HCEC 1CT (cell line): ENCODE measurements around the gene C16orf95.

Source experiments
- DNase-seq: peaks from one replicate; pipeline ENCODE4 v3.0.0-alpha.2; 2017

C16orf95 gene

DNA sequence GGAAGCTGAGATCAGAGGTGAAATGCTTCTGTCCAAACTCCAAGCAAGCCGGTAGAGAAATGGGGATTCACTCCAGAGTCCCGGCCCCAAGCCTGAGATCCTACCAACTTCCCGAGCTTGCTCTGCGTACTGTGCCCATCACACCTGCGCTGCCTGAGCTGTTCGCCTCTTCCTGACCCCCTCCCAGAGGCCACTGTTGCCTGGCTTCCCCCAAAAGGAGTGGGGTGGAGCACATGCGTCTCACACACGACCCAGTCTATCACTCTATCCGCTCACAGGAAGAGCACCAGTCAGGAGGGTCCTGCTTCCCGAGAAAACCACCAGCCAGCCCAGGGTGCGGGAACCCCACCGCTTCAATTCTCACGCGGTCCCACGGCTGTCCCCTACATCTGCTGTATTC is 13.5 kb upstream of the C16orf95 start:
- no peak for DNase-seq

GRCh38 chr16:87330257-87330624 is 13.0 kb upstream of the C16orf95 start:
- DNase-seq = no peak

DNA sequence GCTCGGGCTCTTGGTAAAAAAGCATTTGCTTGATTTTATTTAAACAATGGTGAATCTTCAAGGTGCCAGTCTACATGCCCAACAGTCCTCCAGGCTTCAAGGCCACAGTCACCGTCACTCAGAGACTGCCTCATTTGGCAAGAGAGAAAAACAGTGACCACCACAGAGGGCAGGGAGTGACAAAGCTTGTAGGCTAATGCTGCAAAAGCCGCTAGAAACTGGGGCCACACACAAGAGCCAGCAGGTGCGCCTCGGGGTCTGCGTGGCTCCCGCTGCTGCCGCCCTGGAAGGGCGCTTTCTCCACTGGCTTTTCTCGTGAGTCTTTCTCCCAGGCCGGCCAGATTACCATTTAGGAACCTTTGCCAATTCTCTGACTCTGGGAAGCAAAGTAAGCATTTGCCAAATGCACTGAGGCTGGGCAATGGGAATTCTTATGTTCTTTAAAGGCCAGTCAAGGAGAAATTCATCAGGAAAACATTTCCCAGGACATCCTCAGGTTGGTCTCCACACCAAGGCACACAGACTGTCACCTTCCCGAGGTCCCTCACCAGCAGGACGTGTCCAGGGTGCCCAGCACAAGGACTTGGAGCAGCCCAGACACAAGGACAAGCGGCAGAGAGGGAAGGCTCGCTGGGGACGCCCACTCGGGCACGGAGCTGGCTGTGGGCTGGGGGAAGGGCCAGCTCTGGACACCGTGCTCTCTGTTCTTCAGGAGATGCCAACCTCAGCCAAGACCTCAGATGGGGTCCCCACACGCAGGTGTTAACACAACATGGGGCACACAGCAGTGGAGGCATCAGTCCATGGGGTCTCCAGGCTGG is 12.5 kb upstream of the C16orf95 start:
- no peak for DNase-seq

DNA sequence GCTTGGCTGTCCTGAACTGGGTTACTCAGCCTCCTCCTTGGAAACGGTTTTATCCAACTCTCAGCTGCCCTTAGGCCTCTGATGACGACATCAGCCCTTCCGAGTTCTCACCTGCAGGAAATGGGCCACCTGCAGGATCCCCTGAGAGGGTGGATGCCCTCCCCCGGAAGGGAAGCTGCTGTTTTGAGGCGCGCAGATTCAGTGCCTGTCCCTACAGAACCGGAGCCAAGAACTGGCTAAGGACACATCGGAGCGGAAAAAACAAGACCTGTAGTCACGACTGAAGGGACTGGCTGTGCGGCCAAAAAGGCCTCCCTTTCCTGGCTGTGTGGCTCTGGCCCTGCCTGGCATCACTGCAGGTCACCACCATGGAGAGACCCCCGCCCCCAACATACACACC is 11.7 kb upstream of the C16orf95 start:
- no peak for DNase-seq

DNA sequence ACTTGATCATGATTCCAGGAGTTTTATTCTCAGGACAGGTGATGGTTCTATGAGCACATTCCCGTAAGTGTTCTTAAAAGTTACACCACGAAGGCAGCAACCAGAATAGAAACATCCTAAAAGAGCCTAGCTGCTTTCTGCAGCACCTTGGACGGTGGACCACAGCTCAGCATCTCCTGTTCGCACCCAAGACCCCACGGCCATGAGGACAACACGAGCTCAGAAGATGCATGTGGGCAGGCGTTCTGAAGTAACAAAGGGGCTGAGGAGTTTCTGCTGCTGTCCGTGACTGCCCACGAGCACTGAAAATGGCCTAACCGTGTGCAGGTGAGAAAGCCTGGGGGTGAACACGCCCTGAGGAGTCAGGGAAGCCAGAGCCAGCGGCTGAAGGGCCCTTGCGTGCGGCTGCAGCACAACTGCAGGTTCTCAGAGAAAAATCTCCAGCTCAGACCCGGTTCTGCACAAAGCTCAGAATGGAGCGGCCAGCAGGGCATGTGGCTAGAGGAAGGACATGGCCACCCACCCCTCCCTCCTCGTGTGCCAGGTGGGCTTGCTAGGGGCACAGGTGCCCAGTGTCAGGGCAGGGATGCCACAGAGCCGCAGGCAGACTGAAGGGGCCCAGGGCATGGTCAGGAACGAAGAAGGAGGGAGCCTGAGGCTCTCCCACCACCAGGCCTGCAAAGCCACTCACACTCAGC is 10.8 kb upstream of the C16orf95 start:
- DNase-seq = no peak

DNA sequence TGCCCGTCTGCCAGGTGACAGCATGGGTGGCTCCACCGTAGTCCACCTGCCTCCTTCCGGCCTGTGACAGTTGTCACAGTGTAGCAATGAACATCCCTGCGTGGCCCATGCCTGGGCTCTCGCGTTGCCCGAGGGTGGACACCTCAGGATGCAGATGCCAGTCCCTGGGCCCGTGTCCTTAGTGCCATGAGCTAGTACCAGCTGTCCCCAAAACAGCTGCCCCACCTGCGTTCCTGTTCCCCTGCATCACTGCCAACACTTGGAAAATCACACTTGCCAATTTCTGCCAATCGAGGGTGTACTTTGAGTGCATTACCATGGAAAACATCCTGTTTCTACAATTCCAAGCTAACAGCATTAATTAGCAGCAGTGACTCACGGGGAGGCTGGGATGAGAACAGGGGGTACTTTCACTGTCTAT is 9.0 kb upstream of the C16orf95 start:
- no peak for DNase-seq

DNA sequence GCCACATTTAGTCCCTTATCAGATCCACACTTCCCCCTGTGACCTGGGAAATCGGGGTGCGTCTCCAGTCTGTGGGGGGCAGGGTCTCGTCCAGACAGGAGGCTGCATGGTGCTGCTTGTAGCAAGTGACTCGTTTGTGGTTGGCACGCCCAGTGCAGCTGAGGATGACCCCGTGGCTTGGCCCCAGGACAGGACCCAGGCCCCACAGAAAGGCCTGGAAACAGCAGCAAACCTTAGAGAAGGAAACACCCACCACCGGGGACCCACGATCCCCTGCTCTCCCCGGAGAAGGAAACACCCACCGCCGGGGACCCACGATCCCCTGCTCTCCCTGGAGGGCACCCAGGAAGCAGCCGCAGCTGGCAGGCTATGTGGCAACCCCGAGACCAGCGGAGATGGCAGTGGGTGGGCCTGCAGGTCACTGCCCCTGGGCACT is 8.2 kb upstream of the C16orf95 start:
- no peak for DNase-seq

GRCh38 chr16:87324411-87325275 is 7.5 kb upstream of the C16orf95 start:
- no peak for DNase-seq

- no peak for DNase-seq
Measured at GRCh38 chr16:87323727-87324410, 6.7 kb upstream of the C16orf95 start.

DNA sequence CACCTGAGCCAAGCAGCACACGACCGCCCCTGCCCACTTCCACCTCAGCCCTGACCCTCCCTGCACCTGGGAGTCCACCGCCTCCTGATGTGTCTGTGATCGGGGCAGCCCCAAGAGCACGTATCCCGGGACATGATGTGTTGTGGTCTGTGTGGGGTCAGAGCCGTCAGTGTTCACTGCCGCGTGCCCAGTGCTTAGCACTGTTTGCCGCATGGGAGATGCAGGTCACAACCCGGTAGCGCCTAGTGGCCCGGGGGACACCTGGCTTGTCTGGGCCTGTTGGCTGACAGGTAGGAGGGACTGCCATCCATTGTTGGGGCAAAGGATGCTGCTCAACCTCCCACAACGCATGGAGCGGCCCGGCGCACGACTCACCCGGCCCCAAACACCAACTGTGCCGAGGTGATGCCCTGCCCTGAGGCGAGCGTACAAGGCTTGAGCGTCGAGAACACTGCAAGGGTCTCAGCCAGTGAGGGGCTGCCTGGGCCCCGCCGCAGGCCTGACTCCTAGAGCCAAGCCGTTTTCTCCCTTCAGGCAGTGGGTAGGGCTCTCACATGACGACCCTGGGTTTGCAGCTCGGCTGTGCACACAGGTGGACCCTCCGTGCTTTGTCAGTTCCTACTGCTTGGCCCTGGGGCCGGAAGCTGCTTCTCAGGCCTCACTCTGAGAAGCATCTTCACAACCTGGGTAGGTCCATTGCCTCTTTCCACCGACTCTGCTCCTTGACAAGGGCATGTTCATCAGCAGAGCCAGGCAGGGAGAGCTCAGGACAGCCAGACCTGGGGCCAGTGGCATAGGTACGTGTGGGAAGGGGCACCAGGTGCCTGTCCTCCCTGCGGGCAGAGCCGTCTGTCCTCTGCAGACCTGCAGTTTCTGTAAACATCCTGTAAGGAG is 5.9 kb upstream of the C16orf95 start:
- DNase-seq = no peak

DNA sequence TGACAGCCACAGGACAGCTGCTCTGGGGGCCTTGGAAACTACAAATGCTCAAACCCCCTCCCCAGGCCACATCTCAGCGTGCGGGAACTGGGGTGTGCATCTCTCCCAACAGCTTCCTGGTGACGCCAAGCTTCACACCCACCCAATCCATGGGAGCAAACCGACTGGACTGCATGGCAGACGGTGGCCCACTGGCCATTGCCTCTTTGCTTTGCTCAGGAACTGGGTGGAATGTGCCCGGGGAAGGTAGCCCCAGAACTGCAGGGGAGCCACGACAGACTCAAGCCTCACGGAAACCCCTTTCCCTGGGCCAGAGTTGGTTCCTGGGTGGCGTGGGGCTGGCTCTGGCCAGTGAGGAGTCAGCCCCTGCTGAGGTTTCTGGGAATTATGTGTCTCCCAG is 5.2 kb upstream of the C16orf95 start:
- no peak for DNase-seq

- no peak for DNase-seq
Measured at GRCh38 chr16:87321336-87322107, 4.3 kb upstream of the C16orf95 start.

DNA sequence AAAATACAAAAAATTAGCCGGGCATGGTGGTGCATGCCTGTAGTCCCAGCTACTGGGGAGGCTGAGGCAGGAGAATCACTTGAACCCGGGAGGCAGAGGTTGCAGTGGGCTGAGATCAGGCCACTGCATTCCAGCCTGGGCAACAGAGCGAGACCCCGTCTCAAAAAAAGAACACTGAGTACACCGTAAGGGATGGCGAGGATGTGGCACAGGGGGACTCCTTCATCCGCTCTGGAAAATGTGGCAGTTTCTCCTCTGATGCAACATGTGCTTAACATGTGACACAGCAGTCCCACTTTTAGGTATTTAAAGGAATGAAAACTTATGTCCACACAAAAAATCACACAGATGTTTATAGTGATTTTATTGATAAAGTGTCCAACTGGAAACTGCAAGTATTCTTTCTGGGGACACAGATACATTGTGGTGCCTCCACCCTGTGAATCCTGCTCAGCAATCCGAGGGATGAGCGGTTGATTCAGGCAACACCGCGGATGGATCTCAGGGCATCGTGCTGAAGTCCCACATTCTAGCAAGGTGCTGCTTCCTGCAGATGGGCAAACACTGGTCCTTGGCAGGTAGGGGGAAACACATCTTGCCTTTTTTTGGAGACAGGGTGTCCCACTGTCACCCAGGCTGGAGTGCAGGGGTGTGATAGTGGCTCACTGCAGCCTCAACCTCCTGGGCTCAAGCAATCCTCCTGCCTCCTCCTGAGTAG is 3.5 kb upstream of the C16orf95 start:
- DNase-seq = no peak

DNA sequence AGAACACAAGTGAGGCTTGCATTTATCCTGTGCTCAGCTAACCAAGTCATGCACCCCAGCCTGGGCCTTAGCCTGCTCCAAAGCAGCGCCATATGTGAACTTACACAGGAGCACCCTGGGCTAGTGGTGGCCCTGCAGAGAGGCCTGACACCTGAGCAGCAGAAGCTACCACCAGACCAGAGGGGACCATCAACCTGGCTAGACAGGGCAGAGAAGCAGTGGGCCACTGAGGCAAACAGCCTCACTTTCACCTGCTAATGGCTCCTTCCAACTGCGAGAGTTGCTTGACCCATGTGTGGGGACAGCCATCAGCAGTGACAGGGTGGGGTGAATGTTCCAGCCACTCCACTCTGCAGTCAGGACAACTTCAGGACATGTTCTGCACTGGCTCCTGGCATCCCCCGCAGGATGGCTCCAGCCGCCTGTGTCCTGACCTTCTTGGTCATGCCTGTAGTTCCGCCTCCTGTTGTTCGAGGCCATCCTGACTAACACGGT is 2.9 kb upstream of the C16orf95 start:
- no peak for DNase-seq

DNA sequence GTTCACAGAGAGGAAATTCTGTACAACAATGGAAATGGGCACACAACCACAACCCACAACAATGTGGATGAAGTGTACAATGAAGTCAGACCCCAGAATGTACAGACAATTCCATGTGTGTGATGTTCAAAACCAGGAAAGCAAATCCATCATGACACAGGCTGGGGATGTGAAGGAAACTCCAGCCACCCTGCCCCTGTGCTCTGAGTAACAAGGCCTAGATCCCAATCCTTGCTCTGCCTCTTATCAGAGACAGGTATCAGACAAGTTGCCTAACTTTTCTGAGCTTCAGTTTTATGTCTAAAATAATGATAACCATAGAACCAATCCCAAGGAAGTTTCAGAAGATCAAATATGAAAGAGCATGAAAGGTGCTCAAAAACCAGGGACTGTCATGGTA is 1.8 kb upstream of the C16orf95 start:
- no peak for DNase-seq

DNA sequence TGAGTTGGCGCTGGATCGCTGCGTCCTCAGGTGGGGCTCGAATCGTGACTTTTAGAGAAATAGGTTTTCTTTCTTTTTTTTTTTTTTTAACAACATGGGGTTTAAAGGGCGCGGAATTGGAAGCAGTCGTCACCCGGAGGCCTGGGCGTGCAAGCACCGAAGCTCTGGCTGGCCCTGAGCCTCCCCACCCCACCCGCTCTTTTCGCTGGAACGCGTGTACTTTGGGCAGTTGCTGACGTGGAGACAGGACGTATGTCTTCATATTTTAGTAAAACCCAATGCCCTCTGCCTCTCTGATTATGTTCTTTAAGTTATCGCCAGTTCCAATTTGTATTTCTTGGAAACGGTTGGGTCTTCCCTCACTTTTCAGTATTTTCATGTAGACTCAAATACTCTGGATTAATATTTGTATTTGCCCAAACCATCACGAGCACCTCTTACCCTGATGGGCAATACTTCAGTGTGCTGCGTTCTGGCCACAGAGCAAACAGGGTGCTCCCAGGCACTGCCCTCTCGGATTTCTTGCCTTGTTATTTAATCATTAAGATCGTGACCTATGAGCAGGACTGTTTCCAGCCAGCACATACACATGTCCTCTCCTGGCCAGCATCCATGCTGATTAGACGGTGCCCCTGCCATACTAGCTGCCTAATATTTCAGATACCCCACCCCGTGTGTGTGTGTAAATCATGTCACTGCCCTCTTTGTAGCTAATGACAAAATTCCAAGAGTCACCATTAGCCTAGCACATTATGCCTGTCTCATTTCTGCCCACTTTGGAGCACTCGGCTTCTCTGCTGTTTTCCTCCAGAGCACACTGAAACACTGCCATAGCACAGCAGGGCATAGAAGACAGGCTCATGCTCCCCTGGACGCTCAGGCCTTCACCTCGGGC is 805 bp upstream of the C16orf95 start:
- DNase-seq = peak; percentile 62

- no peak for DNase-seq
Measured at GRCh38 chr16:87316450-87316922, 706 bp downstream of the C16orf95 start.

DNA sequence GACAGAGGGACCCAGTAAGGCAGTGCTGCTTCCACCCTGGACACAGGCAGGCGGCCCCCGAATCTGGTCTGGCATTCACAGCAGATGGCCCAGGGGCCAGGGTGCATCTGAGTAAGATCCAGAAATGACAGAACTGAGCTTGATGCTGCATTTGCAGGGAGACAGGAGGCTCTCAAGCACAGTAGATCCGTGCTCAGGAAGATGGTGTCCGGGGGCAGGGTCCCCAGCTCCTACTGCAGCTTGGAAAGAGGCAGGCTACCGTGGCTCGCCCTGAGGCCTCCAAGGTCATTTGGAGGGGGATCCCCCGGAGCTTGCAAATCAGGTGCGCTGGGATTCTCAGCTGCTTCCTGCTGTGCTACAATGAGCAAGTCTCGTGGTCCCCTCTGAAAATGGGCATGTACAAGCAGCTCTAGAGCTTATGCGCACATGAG is 2.2 kb downstream of the C16orf95 start:
- DNase-seq = no peak

- no peak for DNase-seq
Measured at GRCh38 chr16:87312008-87312407, 5.2 kb downstream of the C16orf95 start.
